SK-N-SH (cell line): ENCODE data around the gene HOMER2. TPM values are rescaled to one million over a fixed set of nuclear protein-coding genes. Genes with fewer than 3 reads are reported as not detected.

ENCODE experiments used
- CTCF ChIA-PET: fragments of 300-600, 350-600 bp; formaldehyde crosslinking; extraction: SDS; loops from one replicate; lab custom pipeline; 2021; lab: Yijun Ruan, JAX
- POLR2A ChIA-PET: fragments of 350-600 bp; sonication (Branson Sonifier 250); formaldehyde crosslinking; extraction: SDS; loops from one replicate; lab custom pipeline; 2020; ENCODE audit warnings: antibody characterized with exemption, inconsistent platforms; lab: Yijun Ruan, JAX
- DNase-seq: peaks from one replicate; pipeline ENCODE4 v3.0.0; 2012
- H2AFZ ChIP-seq: fragments of 200-600 bp; sonication (generic); 2 replicates; pipeline ENCODE4 v1.8.1; 2016; ENCODE audit warnings: antibody characterized with exemption, mild to moderate bottlenecking, low read depth
- H3F3A ChIP-seq: fragments of 200-600 bp; sonication (generic); replicated peaks from 2 replicates; pipeline ENCODE3; 2016; ENCODE audit warnings: antibody characterized with exemption, mild to moderate bottlenecking; ENCODE audit not compliant: insufficient read depth
- H3K27ac ChIP-seq, 2 experiments: fragments of 200-500 bp in 1 of 2; fragments of 200-600 bp in 1 of 2; sonication (Bioruptor generic) in 1 of 2; sonication (generic), shearing (Covaris generic) in 1 of 2; 2 replicates each; pipeline versions ENCODE4 v1.5.1 to v1.6.1; 2014 to 2016; ENCODE audit warnings: low read depth in 2 of 2, inconsistent platforms in 1 of 2, low read length in 1 of 2, mild to moderate bottlenecking in 1 of 2, mixed read lengths in 1 of 2
- H3K27me3 ChIP-seq: fragments of 200-600 bp; sonication (generic), shearing (Covaris generic); 2 replicates; pipeline ENCODE4 v1.6.1; 2016; ENCODE audit warnings: mixed run types; ENCODE audit not compliant: insufficient read depth
- H3K36me3 ChIP-seq, 2 experiments: fragments of 200-500 bp in 1 of 2; fragments of 200-600 bp in 1 of 2; sonication (Bioruptor generic) in 1 of 2; sonication (generic) in 1 of 2; replicated peaks in 1 of 2; 2 replicates each; pipeline versions ENCODE3 to v1.5.1; 2014 to 2016; ENCODE audit warnings: low read length in 1 of 2, mild to moderate bottlenecking in 1 of 2; ENCODE audit not compliant: insufficient read depth in 2 of 2, control insufficient read depth in 1 of 2
- H3K4me1 ChIP-seq, 2 experiments: fragments of 200-500 bp in 1 of 2; fragments of 200-600 bp in 1 of 2; sonication (Bioruptor generic) in 1 of 2; sonication (generic), shearing (Covaris generic) in 1 of 2; 2 replicates each; pipeline versions ENCODE4 v1.5.1 to v1.6.1; 2014 to 2016; ENCODE audit warnings: low read depth in 1 of 2, low read length in 1 of 2, mixed run types in 1 of 2; ENCODE audit not compliant: insufficient read depth in 2 of 2, control insufficient read depth in 1 of 2
- H3K4me2 ChIP-seq: fragments of 200-600 bp; sonication (generic), shearing (Covaris generic); 2 replicates; pipeline ENCODE4 v1.6.1; 2017; ENCODE audit warnings: mixed run types
- H3K4me3 ChIP-seq, 2 experiments: fragments of 200-500 bp in 1 of 2; fragments of 200-600 bp in 1 of 2; sonication (Bioruptor generic) in 1 of 2; sonication (generic), shearing (Covaris generic) in 1 of 2; 2 replicates each; pipeline versions ENCODE4 v1.5.1 to v1.8.1; 2014 to 2016; ENCODE audit warnings: low read depth in 2 of 2, inconsistent platforms in 1 of 2, low read length in 1 of 2, mild to moderate bottlenecking in 1 of 2, mixed read lengths in 1 of 2, moderate library complexity in 1 of 2
- H3K79me2 ChIP-seq: fragments of 200-600 bp; sonication (generic); 2 replicates; pipeline ENCODE4 v1.8.1; 2017; ENCODE audit warnings: mild to moderate bottlenecking; ENCODE audit not compliant: insufficient read depth
- H3K9ac ChIP-seq: fragments of 200-600 bp; sonication (generic); 2 replicates; pipeline ENCODE4 v1.6.1; 2017; ENCODE audit warnings: mixed run types
- H3K9me2 ChIP-seq: fragments of 200-600 bp; sonication (generic); 2 replicates; pipeline ENCODE4 v1.6.1; 2017; ENCODE audit warnings: mixed run types
- H3K9me3 ChIP-seq: fragments of 200-600 bp; sonication (generic); 2 replicates; pipeline ENCODE4 v1.6.1; 2017; ENCODE audit warnings: mixed run types, mild to moderate bottlenecking, moderate library complexity
- H4K20me1 ChIP-seq: fragments of 200-600 bp; sonication (generic); 2 replicates; pipeline ENCODE4 v1.6.1; 2017; ENCODE audit warnings: mild to moderate bottlenecking, mixed run types; ENCODE audit not compliant: insufficient read depth
- CHD2 ChIP-seq: fragments of 150-350 bp; IDR thresholded peaks from 2 replicates; pipeline ENCODE4 v1.6.1; 2018; ENCODE audit warnings: low read length; ENCODE audit not compliant: partially characterized antibody
- ELF1 ChIP-seq: IDR thresholded peaks from 2 replicates; pipeline ENCODE4 v1.4.0; 2012
- EZH2phosphoT487 ChIP-seq: fragments of 200-600 bp; sonication (generic); IDR thresholded peaks from 2 replicates; pipeline ENCODE4 v1.6.1; 2017; ENCODE audit warnings: low read depth, mixed run types, mild to moderate bottlenecking, antibody characterized with exemption, moderate library complexity, borderline replicate concordance
- FOSL2 ChIP-seq: IDR thresholded peaks from 2 replicates; pipeline ENCODE4 v1.4.0; 2012; ENCODE audit warnings: low read depth, mild to moderate bottlenecking, moderate library complexity, borderline replicate concordance
- FOXJ3 ChIP-seq: sonication (generic); formaldehyde crosslinking; IDR thresholded peaks from 2 replicates; pipeline ENCODE4 v1.5.1; 2020; ENCODE audit warnings: mild to moderate bottlenecking, missing genetic modification reagents
- GABPA ChIP-seq: IDR thresholded peaks from 2 replicates; pipeline ENCODE4 v1.4.0; 2012; ENCODE audit warnings: low read depth, mild to moderate bottlenecking
- NFIC ChIP-seq: IDR thresholded peaks from 2 replicates; pipeline ENCODE4 v1.4.0; 2012; ENCODE audit warnings: borderline replicate concordance
- PBX3 ChIP-seq: IDR thresholded peaks from 2 replicates; pipeline ENCODE4; 2012
- RAD21 ChIP-seq: IDR thresholded peaks from 2 replicates; pipeline ENCODE4 v1.6.1; 2012; ENCODE audit warnings: mild to moderate bottlenecking, low read length
- RCOR1 ChIP-seq: fragments of 150-350 bp; IDR thresholded peaks from 2 replicates; pipeline ENCODE4 v1.6.1; 2017; ENCODE audit warnings: antibody characterized with exemption, low read length
- REST ChIP-seq: IDR thresholded peaks from 2 replicates; pipeline ENCODE4 v1.6.1; 2012; ENCODE audit warnings: mild to moderate bottlenecking, low read depth, low read length, moderate library complexity
- RFX5 ChIP-seq: IDR thresholded peaks from 2 replicates; pipeline ENCODE4 v1.6.1; 2012; ENCODE audit warnings: mild to moderate bottlenecking, improper control_type of control experiment, low read length
- RXRA ChIP-seq: IDR thresholded peaks from 2 replicates; pipeline ENCODE4 v1.4.0; 2012; ENCODE audit warnings: low read depth, mild to moderate bottlenecking, borderline replicate concordance
- SMC3 ChIP-seq: IDR thresholded peaks from 2 replicates; pipeline ENCODE4 v1.6.1; 2012; ENCODE audit warnings: low read depth, low read length, improper control_type of control experiment
- ZBTB33 ChIP-seq: IDR thresholded peaks from 2 replicates; pipeline ENCODE4 v1.4.0; 2012; ENCODE audit warnings: low read depth, borderline replicate concordance
- WGBS: methylation state at CpG from one replicate; pipeline ENCODE4 v1.1.6; 2017; ENCODE audit warnings: low lambda C conversion rate; 5-methylcytosine and 5-hydroxymethylcytosine counted together
- polyA plus RNA-seq, 3 experiments: library from polyadenylated mRNA; depleted of rRNA; stranded (reverse); fragments of >200 nt; gene quantifications; 2 replicates each; pipeline ENCODE4 v1.2.3, GENCODE V29; 2012
- TF ChIP-seq, protein P1 (sequence below): fragments of 150-350 bp; IDR thresholded peaks from 2 replicates; pipeline ENCODE4 v1.6.1; 2017; ENCODE audit warnings: antibody characterized with exemption, low read length, low read depth, borderline replicate concordance
- TF ChIP-seq, protein P2 (sequence below): fragments of 150-350 bp; IDR thresholded peaks from 2 replicates; pipeline ENCODE4 v1.6.1; 2016; ENCODE audit warnings: mild to moderate bottlenecking, low read depth, low read length

HOMER2 gene
- polyA plus RNA-seq, 1 of the 3 experiments (the other 2 are of a cell fraction) = 7.3 TPM

GRCh38 chr15:82921242-82921641 is 31.3 kb downstream of the HOMER2 start (continued):
- no peak for TF ChIP-seq REST
- no peak for TF ChIP-seq RCOR1
- TF ChIP-seq NFIC = no peak

- Histone ChIP-seq H3K9ac (no peak overlapping the region), H3F3A (no peaks in the 10 kb centered on the region), H3K27me3 (no peaks in the 10 kb centered on the region), H3K79me2 (no peaks in the 10 kb centered on the region), H3K27ac (no peak overlapping the region), H2AFZ (no peak overlapping the region), H3K4me3 (no peak overlapping the region), H4K20me1 (no peaks in the 10 kb centered on the region), H3K4me2 (no peak overlapping the region), H3K36me3 (no peaks in the 10 kb centered on the region), H3K9me3 (no peaks in the 10 kb centered on the region), H3K4me1 (peaks cover 0 to 2% of the 10 kb centered on the region in 2 experiments; a peak in 1 of 4 replicates), H3K9me2 (no peaks in the 10 kb centered on the region)
- ChIA-PET CTCF (interaction anchor here (1.1 kb wide), 1 partner anchor 69 kb away, joined by 5 read pairs; no protein-coding TSS in a partner anchor), POLR2A (no interaction called here)
- no peak for TF ChIP-seq RXRA
- no peak for TF ChIP-seq CHD2
- TF ChIP-seq RAD21 = no peak
- TF ChIP-seq EZH2phosphoT487 = no peak
- TF ChIP-seq GABPA = no peak
- no peak for TF ChIP-seq PBX3
- no peak for TF ChIP-seq SMC3
- TF ChIP-seq RCOR1 = no peak
- no peak for TF ChIP-seq FOSL2
- TF ChIP-seq, protein P1, sequence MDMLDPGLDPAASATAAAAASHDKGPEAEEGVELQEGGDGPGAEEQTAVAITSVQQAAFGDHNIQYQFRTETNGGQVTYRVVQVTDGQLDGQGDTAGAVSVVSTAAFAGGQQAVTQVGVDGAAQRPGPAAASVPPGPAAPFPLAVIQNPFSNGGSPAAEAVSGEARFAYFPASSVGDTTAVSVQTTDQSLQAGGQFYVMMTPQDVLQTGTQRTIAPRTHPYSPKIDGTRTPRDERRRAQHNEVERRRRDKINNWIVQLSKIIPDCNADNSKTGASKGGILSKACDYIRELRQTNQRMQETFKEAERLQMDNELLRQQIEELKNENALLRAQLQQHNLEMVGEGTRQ = no peak
- TF ChIP-seq FOXJ3 = no peak
- no peak for TF ChIP-seq ZBTB33
- TF ChIP-seq, protein P2, sequence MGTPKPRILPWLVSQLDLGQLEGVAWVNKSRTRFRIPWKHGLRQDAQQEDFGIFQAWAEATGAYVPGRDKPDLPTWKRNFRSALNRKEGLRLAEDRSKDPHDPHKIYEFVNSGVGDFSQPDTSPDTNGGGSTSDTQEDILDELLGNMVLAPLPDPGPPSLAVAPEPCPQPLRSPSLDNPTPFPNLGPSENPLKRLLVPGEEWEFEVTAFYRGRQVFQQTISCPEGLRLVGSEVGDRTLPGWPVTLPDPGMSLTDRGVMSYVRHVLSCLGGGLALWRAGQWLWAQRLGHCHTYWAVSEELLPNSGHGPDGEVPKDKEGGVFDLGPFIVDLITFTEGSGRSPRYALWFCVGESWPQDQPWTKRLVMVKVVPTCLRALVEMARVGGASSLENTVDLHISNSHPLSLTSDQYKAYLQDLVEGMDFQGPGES = no peak
- no peak for TF ChIP-seq RFX5
- no peak for TF ChIP-seq ELF1
- DNase-seq = no peak
- WGBS = 78% methylated on average over 6 of the region's 6 CpGs
Observed at GRCh38 chr15:82919231-82919886, 33.2 kb downstream of the HOMER2 start.
